ENCODE data around the gene ORAI3.

- TF ChIP-seq CTCF (IDR thresholded peaks at IDR 0.05) (no peak), EP300 (IDR thresholded peaks at IDR 0.05) (no peak), POLR2A (IDR thresholded peaks at IDR 0.05) (no peak)
Observed at GRCh38 chr16:30948667-30949649, at the start of gene ORAI3.
